Neural crest cell (in vitro differentiated cells): ENCODE data around the gene SERPINB2. TPM values are rescaled to one million over a fixed set of nuclear protein-coding genes. Genes with fewer than 3 reads are reported as not detected.

Experiments
- DNase-seq: peaks from one replicate; pipeline ENCODE4 v3.0.0; 2021; ENCODE audit warnings: low read depth, mixed read lengths, low spot score
- H3K27ac Mint-ChIP-seq: one replicate; pipeline ENCODE4 v1.8.0; 2021; ENCODE audit warnings: mild to moderate bottlenecking, mixed read lengths; ENCODE audit not compliant: unreplicated experiment
- H3K27me3 Mint-ChIP-seq: 2 replicates; pipeline ENCODE4 v1.8.0; 2021; ENCODE audit warnings: low read depth, mild to moderate bottlenecking, mixed read lengths
- H3K36me3 Mint-ChIP-seq: 2 replicates; pipeline ENCODE4 v1.8.0; 2021; ENCODE audit warnings: low read depth, mild to moderate bottlenecking, mixed read lengths
- H3K4me1 Mint-ChIP-seq: 2 replicates; pipeline ENCODE4 v1.8.0; 2021; ENCODE audit warnings: mixed read lengths
- H3K4me3 Mint-ChIP-seq: one replicate; pipeline ENCODE4 v1.8.0; 2021; ENCODE audit warnings: mild to moderate bottlenecking, mixed read lengths
- H3K9me3 Mint-ChIP-seq: 2 replicates; pipeline ENCODE4 v1.8.0; 2021; ENCODE audit warnings: mixed read lengths
- total RNA-seq: library from RNA; stranded (reverse); gene quantifications from 2 replicates; pipeline ENCODE4 v1.2.1, GENCODE V29; 2021
- TF ChIP-seq, protein P1 (sequence below): fragments of 200-600 bp; sonication (generic); conservative IDR thresholded peaks from 2 replicates; pipeline ENCODE4 v1.5.0; 2021; ENCODE audit warnings: antibody characterized with exemption, mild to moderate bottlenecking

Gene SERPINB2
- total RNA-seq, 1 donor from 2014 or later, result not detected

DNA sequence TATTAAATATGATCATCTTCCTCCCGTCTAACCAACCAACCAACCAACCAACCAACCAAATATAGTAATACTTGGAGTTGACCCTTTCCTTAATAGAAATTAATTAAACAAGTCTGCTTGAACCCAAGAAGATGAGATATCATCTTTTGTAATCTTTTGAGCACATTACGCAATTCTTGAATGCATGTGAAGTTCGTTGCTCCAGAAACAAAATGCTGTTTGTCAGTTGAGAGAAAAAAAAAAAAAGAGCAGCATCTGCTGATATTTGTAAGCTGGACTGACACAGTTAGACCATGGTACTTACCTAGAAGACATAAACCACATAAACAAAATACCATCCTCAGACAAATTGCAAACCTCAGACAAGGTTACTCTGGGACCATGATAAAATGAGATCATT lies 9.2 kb upstream of the SERPINB2 start:
- TF ChIP-seq, protein P1, sequence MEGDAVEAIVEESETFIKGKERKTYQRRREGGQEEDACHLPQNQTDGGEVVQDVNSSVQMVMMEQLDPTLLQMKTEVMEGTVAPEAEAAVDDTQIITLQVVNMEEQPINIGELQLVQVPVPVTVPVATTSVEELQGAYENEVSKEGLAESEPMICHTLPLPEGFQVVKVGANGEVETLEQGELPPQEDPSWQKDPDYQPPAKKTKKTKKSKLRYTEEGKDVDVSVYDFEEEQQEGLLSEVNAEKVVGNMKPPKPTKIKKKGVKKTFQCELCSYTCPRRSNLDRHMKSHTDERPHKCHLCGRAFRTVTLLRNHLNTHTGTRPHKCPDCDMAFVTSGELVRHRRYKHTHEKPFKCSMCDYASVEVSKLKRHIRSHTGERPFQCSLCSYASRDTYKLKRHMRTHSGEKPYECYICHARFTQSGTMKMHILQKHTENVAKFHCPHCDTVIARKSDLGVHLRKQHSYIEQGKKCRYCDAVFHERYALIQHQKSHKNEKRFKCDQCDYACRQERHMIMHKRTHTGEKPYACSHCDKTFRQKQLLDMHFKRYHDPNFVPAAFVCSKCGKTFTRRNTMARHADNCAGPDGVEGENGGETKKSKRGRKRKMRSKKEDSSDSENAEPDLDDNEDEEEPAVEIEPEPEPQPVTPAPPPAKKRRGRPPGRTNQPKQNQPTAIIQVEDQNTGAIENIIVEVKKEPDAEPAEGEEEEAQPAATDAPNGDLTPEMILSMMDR, result no peak
- no peaks in the 10 kb centered on the region for H3K4me1 Mint-ChIP-seq
- no peaks in the 10 kb centered on the region for H3K27me3 Mint-ChIP-seq
- DNase-seq, result no peak
- H3K4me3 Mint-ChIP-seq, result no peak overlapping the region
- H3K27ac Mint-ChIP-seq, result no peak overlapping the region
- no peaks in the 10 kb centered on the region for H3K36me3 Mint-ChIP-seq
- H3K9me3 Mint-ChIP-seq, result peaks cover 2% of the 10 kb centered on the region

DNA sequence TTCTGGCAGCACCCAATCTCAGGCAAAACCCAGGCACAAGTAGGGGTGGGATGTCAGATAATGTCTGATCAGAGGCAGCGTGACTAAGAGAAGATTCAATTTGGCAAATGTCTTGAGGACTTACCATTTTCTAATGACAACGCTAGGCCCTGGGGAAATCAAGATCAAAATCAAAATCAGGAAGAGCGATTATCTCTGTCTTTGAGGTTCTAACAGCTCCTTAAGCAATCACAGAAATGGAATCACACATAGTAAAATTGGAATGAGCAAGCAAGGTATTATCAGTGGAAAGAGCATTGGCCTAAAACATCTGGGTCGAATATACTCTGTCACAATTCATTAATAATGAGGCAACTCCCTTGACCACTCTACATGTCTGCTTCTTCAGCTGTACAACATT lies 8.6 kb upstream of the SERPINB2 start:
- no peaks in the 10 kb centered on the region for H3K4me1 Mint-ChIP-seq
- H3K4me3 Mint-ChIP-seq, result no peak overlapping the region
- no peaks in the 10 kb centered on the region for H3K36me3 Mint-ChIP-seq
- H3K27ac Mint-ChIP-seq, result no peak overlapping the region
- DNase-seq, result no peak
- peaks cover 2% of the 10 kb centered on the region for H3K9me3 Mint-ChIP-seq
- TF ChIP-seq, protein P1, result no peak
- no peaks in the 10 kb centered on the region for H3K27me3 Mint-ChIP-seq

DNA sequence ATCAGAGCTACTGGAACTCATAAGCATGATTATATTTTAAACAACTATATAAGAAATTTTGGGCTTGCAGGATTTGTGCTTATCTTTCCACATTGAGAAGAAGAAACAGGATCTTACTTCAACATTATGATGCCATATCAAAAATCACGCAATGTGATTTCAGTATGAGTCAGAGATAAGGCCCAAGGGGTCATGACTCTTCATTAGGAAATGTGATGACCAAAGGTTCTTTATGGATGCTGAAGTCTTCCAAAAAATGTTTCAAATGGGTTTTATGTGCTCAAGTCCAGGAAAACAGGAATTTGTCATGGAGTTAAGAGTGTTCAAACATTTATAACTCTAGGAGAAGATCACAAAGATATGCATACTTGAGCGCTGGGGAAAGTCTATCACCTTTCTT lies 7.8 kb upstream of the SERPINB2 start:
- Mint-ChIP-seq H3K4me1 (no peaks in the 10 kb centered on the region), H3K4me3 (no peak overlapping the region), H3K27me3 (no peaks in the 10 kb centered on the region), H3K27ac (no peak overlapping the region), H3K9me3 (peaks cover 2% of the 10 kb centered on the region), H3K36me3 (no peaks in the 10 kb centered on the region)
- no peak for DNase-seq
- TF ChIP-seq, protein P1, result no peak

DNA sequence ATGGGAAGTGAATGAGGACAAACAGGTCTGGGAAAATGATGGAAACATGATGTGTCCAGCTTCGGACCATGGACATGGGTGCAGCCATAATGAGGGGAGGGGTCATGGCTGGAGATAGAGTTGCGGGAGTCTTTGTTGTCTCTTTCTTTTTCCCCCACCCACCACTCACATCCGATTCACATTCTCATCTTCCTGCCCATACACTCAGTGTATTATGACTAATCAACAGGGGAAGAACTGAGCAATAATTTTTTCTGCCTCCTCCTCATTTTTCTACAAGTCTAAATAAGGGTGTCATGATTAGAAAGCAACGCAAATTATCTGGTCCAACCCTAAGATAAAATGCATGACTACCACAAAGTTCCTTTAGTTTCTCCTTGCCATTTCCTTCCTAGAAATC lies 5.7 kb upstream of the SERPINB2 start:
- TF ChIP-seq, protein P1, result no peak
- Mint-ChIP-seq H3K36me3 (no peaks in the 10 kb centered on the region), H3K4me3 (no peak overlapping the region), H3K9me3 (no peaks in the 10 kb centered on the region), H3K27ac (no peak overlapping the region), H3K27me3 (no peaks in the 10 kb centered on the region), H3K4me1 (no peaks in the 10 kb centered on the region)
- no peak for DNase-seq

DNA sequence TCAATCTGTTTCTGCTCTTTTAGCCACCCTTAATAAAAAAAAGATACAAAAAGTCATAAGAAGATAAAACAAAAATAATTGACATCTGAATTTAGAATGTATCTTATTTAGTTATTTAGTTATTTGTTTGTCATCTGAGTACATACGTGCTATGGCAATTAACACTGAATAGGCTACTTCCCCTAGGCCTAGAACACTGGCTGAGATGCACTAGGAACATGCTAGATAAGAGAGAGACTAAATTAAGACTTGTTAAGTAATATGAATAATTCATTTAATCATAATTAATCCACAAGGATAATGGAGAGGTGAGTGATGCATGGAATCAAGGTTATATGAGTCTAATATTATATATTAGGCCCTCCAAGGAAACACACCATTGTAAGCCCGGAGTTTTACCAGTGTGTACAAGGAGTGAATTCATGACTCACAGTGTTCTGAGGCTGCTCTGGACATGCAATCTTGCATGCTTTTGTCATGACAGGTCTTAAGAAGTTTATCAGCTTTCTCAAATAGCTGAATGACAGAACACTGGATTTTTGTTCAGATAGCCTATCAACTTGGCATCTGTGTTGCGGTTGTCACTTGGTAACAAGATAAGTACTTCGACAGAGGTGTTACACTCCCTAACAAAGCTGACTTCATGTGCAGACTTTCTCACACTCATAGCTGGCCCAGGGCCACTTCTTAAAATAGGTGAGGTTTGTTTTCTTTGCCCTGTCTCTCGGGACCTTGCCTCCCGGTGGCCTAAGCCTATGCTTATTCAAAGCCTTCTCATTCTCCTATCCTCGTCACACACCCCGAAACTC lies 5.0 kb upstream of the SERPINB2 start:
- no peaks in the 10 kb centered on the region for H3K4me1 Mint-ChIP-seq
- no peak for DNase-seq
- TF ChIP-seq, protein P1, result no peak
- no peaks in the 10 kb centered on the region for H3K9me3 Mint-ChIP-seq
- H3K4me3 Mint-ChIP-seq, result no peak overlapping the region
- H3K36me3 Mint-ChIP-seq, result no peaks in the 10 kb centered on the region
- no peak overlapping the region for H3K27ac Mint-ChIP-seq
- H3K27me3 Mint-ChIP-seq, result no peaks in the 10 kb centered on the region
